Stimulated activated CD4-positive, alpha-beta T cell treated with anti-CD3 and anti-CD28 coated beads, Interleukin-12 subunit alpha, Interleukin-12 subunit beta, amount 100 ng/mL, for 24 hours (primary cell): ENCODE data around the gene AKAP7.
"Not testable (repeated sequence)": the region's sequence is repeated elsewhere in the genome, so short reads cannot be mapped to it uniquely, and the experiment has no call there.

Source experiments
- DNase-seq, 2 experiments: peaks; one replicate each; pipeline ENCODE4 v3.0.0-alpha.2; 2020; ENCODE audit warnings: low read depth in 2 of 2

Gene AKAP7

DNA sequence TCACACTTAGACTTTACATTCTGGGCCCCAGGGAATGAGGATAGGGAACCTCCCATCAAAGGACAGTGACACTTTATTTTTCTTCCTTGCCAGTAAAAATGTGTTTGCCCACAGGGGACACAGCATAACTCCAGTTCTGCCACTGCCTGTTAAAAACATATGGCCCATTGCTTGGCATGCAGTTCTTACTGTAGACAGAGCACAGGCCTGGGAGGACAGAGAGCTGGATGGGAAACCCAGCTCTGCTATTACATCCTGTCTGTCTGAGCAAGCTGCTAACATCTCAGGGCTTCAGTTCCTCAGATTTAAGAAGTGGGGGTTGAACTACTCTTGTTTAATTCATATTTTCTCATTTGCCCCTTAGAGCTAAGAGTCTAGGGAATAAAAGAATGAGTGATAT is 120.2 kb downstream of the AKAP7 start:
- no peak for DNase-seq

DNA sequence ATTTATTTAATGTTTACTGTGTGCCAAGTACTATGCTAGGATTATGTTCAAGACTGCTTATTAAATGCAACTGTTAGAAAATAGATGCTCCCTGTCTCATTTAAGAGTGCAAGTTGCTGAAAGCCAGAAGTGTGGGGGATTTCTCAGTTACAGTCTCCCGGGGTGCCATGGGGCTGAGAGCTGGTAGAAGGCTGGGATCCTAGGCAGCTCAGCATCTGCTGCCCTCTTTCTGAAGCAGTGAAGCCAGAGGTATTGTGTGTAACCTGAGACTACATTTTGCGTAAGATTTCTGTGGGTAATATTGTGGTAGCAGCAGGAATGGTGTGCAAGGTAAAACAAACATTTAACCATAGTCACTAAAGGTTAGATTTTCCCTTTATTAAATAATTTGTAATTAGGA is 120.6 kb downstream of the AKAP7 start:
- DNase-seq = no peak

DNA sequence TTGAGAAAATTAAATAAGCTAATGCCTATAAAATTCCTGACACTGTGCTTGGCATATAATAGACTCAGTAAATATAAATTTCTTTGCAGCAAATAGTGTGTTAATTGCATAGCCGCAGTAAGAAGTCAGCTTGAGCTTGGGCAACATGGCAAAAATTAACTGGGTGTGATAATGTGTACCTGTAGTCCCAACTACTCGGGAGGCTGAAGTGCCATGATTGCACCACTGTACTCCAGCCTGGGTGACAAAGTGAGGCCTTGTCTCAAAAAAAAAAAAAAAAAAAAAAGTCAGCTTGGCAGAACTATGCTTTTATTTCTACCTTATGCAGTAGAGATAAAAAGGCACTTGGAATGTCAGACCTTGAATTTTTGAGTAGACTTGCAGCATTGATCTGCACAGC is 121.8 kb downstream of the AKAP7 start:
- no peak for DNase-seq

DNA sequence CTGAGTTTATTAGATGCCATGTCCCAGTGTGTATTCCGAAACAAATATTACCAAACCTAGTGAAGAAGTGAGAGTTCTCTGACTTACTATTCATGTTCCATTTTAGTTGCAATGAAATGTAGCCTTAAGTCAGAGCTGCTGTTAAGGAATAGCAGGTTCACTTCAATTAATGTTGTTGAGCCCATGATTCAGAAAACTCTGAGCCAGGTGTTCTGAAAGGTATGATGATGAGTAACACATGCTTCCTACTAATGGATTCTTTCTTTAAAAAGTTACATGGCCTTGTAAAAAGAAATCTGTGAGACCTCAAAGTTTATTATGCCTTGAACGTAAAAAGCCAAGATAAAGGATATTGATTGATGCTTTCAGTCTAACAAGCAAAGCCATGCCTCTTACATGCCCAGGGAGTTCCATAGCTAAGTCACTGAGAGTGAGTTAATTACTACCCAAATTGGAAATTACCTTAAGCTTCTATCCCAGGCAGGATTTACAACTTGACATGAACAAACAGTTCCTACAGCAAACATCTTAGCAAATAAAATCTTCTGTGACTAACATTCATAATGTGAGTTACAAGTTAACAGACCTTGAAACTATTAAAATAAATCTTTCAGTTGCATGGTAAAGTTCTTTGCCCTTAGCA is 122.9 kb downstream of the AKAP7 start:
- no peak for DNase-seq

DNA sequence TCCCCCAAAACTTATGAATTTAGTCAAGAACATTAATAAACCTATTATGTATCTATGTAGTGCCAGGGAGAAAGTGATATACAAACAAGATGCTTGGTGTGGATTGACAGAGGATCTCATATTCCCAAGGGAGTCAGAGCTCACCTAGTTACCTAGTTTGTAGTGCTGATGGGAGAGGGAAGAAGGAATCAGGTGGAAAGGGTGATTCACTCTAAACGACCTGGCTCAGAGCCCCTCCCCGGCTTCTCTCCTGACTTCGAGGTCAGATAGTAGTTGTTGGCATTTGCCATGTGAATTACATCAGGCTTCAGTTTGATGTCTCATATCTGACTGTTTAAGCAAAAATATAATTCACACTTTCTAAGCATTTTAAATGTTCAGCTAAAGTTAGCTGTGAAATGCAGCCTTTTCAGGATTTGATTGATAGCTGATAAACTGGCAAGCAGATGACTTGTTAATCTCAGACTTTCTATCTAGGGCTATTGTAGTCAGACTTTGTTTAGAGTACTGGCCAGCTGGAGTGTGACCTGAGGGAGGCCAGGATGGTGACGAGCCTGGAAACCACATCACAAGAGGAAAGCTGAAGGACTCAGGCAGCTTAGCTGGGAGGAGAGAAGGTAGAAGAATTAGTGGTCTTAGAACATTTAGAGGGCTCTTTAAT is 123.7 kb downstream of the AKAP7 start:
- no peak for DNase-seq

DNA sequence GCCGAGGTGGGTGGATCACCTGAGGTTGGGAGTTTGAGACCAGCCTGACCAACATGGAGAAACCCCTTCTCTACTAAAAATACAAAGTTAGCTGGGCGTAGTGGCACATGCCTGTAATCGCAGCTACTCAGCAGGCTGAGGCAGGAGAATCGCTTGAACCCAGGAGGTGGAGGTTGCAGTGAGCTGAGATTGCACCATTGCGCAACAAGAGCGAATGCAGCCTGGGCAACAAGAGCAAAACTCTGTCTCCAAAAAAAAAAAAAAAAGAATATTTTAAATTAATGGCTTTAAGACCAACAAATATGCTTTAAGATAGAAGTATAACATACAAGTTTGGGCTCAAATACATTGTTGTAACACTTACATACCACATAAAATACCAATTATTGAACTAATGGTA is 125.7 kb downstream of the AKAP7 start:
- not testable (repeated sequence) for DNase-seq

DNA sequence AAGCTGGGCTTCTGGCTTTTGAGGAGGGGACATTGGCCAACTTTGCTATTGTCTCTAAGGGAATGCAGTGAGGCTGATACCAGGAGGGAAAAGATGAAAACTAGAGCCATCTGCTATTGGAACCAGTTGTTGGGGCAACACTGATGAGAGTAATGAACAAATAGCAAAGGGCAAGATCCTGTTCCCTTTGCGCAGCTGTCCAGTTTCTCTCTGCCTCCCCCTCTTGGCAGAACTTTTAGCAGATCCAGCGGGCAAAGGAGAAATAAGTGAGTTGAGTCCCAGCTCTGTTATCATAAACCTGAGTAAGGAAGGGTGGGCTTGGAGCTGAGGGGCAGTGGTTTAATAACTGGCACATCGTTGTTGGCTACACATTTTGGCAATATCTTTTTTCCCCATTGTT is 126.8 kb downstream of the AKAP7 start:
- no peak for DNase-seq

DNA sequence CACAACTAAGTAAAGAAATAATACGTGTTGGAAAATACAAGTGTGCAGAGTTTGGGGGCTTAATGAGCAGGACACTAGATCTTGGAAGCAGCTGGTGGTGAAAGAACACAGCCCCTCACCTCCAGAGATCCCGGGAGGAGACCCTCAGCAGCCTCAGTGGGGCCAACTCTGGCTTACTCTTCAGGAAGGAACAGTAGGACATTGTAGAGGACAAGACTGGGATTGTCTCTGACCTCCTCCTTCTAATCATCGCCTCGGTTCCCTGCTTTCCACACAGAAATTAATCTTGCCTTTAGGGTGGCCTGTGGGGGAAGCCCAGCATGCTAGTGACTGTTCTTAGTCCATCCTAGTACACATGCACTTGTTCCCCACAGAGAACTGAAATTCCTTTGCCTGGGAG is 130.7 kb downstream of the AKAP7 start:
- DNase-seq = no peak

DNA sequence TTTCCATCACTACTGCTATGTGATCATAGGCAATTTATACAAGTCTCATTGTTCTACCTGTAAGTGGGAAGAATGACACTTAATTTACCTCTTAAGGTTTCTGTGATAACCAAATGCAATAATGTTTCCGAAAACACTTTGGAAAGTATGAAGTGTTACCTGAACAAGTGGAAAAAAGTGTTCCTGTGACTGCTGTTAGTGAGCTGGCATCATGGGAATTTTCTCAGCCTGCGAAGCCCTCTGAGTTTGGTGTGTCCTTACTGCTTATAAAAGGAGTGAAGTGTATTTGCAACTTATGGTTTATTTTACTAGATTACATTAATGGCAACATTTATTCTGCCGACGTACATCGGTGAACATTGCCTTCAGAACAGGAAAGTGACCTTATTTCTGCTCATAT is 133.0 kb downstream of the AKAP7 start:
- no peak for DNase-seq

DNA sequence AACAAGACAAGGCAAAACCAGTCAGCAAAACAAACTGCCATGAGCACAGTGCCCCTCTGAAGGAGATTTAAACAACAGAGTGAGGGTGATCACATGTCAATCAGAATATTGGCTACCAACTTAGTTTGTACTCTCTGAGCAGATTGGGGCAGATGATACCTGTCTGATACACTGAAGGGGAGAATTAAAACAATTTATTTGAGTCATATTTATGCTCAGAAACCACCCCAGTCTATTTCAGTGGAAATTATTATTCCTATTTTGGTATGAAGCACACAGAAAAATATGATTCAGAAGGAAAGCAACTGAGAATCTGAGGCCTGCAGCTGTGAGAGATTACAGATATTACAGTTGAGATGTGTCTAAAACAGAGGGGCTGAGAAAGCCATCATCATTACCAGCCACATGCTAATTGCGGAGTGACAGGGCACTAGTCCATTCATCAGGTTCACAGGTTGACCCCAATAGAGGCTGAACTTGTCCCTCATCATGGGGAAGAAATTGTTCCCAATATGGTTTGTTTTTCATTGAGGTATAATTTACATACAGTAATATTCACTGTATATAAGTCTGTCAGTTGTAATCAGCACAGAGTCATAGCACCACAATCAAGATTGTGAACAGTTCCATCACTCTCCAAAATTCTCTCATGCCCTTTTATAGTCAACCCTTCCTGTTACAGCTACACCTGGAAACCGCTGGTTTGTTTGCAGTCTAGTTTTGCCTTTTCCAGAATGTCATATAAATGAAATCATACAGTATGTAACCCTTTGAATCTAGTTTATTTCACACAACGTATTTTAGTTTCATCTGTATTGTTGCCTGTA is 134.5 kb downstream of the AKAP7 start:
- no peak for DNase-seq

DNA sequence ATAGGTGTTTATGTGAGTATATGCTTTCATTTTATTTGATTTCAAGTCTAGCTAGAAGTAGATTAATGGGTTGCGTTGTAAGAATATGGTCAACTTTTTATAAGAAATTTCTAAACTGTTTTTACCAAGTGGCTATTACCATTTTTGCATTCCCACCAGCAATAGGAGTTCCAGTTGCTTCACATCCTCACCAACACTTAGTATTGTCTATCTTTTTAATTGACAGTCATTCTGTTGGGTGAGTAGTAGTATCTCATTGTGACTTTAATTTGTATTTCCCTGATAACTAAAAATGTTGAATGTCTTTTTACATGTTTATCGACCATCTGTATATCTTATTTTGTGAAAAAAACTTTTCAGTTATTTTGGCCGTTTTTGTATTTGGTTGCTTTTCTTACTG is 135.3 kb downstream of the AKAP7 start:
- no peak for DNase-seq

DNA sequence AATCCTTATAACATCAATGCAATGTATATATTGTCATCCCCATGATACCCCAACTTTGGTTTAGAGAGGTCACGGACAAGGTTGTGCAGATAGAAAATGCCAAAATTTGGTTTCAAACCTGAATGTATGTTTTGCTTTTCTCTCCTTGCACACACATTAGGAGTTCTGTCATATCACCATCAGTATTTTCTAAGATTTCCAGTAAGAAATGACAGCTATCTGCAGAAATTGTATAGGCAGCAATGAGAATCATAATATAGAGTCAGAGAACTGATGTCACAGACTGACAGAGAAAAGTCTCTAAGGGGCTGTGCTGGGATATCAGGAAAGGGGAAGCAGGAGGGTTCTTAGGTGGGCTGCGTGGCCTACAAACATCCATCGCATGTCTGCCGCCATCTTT is 140.0 kb downstream of the AKAP7 start:
- DNase-seq = no peak

DNA sequence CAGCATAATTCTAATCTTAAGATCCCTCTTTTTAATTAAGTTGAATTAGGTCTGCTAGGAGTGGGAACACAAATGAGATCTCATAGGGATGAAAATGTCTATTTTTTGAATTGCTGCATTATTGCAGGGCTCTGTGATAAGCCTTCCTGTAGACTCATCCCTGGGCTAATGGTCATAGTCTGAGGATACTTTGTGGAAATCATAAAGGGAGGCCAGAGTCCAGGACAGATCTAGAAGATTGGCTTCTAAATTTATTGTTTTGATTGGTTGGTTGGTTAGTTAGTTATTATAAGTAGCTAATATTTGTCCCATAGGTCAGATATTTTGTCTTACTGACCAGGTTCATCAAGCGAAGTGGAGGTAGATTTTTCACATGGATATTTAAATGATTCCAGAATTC is 142.3 kb downstream of the AKAP7 start:
- DNase-seq = no peak

DNA sequence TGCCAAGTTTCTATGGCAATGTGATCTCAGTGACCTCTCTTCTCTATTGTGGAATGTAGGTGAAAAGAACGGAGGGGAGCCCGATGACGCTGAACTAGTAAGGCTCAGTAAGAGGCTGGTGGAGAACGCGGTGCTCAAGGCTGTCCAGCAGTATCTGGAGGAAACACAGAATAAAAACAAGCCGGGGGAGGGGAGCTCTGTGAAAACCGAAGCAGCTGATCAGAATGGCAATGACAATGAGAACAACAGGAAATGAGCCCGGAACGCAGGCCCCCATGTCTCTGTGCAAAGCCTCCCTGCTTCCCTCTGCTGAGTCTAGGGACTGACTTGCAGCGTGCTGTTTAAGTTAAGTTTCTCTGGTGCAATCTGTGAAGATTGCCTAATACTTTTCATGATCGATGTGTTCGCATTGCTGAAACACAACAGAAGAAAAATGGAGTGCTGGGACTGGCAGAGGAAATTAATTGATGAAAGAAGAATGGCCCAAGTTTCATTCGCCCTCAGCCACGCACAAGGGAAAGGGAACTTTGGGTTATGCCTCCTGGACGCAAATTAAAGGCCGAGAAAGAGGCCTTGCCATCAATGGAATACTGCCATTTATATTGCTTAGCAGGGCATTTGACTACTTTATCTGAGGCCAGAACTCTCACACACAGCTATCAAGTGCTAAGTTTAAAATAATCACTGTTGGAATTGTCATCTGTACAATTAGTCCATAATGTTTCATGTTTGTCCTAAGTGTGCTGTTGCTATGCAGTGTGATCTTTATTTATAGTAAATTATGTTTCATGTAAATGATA is 146.4 kb downstream of the AKAP7 start:
- peak; percentile 13 to 31 for DNase-seq

DNA sequence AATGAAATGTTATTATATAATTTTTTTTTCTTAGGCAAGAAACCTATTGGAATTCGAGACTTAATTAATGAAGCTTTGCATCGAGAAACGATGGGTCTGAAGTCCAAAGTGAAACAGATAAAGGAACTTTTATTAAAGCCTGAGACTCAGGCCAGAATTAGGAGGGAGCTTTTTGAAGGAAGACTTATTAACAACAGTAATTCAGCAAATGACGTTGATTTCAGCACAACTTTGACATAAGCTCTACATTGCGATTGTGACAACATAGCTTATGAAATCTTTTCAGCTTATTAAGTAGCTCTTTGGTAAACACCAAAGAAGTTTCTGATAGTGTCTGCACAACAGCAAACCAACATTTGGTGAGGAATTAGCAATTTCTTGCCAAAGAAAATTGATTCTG is 147.1 kb downstream of the AKAP7 start:
- DNase-seq = no peak

DNA sequence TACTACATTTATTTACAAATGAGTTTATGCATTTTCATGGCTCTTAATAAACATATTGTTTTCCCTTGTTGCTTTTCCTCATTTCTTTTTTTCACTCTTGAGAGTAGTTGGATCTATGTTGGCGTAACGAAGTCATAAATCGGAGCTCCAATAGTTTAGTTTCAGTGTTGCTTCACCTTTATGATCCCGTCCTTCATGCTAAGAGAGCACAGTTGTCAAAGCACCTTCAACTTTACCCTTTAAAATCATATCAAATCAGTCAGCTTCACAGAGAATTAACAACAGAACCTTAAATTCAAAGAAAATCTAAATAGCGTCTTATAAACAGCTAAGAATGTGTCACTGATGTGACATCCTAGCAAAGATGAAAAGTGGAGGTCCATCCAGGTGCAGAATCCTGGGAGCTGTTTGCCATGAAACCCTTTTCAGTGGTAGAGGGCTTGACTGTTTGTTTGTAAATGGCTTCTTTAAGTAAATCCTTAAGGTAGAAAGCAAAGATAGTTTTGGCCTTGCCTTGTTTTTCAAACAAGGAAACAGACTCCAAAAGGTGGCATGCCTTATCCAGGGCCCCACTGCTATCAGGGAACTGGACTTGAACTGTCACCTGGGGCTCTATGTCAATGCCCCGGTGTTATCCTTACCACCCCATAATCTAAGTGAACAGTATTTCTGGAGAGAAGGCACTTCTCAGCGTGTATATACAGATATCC is 148.4 kb downstream of the AKAP7 start:
- DNase-seq = no peak

DNA sequence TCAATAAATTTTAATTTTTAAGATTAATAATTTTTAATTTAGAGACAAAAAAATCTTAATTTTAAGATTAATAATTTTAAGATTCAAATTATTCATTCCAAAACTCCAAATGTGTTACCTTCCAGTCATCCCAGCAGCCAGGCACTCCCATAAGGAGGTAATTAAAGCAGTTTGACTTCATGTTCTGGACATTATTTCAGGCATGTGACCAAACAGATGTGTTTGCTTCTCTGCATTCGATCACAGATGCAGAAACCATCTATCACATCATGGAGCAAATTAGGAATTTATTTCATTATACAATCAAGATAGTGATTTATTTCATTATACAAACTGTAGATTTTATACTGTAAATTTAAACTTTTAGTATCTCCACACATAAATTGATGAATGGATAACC is 150.3 kb downstream of the AKAP7 start:
- no peak for DNase-seq

DNA sequence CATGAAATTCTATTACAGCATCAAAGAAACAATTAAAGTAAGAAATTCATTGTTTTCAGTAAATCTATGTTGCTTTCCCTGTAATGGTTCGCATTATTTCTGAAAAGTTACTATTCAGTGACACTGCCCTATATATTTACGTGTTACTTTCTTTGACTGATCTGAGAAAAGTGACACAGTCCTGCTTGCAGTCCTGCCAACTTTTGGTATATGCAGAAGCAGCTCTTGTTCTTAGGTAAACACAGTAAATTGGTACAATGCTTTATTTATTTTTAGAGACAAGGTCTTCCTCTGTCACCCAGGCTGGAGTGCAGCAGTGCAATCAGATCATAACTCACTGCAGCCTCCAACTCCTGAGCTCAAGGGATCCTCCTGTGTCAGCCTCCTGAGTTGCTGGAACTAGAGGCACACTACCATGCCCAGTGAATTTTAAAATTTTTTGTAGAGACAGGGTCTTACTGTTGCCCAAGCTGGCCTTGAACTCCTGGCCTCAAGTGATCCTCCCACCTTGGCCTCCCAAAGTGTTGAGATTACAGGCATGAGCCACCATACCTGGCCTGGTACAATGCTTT is 151.3 kb downstream of the AKAP7 start:
- no peak for DNase-seq

DNA sequence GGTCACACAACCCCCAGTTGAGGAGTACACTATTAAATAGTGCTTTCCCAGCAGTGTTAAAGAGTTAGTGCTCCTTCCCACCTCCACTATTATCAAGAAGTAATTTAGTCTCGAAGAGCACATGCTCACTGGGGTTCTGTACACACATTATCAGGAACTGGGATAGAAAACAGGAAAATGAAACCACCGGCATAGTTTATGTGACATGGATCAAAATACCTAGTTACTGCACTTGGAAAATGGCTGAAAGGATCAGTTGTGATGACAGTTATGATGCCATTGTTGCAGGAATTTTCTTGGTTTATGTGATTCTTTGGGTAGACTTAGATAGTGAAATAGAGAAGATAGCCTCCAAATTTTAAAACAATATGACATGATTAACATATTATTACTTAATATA is 152.9 kb downstream of the AKAP7 start:
- DNase-seq = no peak

DNA sequence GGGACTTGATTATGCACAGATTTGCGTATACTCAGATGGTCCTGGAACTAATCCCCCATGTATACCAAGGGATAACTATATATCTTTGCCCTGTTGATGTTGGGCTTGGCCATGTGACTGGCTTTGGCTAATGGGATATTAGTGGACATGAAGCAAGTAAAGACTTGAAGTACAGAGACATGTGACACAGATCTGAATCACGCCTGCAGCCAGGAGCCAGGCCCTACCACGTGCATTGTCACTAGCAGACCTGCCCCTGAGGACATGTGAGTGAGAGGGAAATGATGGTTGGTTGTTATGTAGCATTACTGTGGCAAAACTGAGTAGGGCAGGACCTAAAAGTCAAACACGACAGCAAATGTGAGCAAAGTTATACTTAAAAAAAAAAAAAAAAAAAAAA is 155.7 kb downstream of the AKAP7 start:
- DNase-seq = no peak
